ENCODE results near the gene SYNGR4. TPM values are rescaled to one million over a fixed set of nuclear protein-coding genes. Genes with fewer than 3 reads are reported as not detected.

Gene SYNGR4
- total RNA-seq, 1 experiment from 2014 or later = not detected

GRCh38 chr19:48329167-48329891, 34.8 kb upstream of the SYNGR4 start (continued):
- no peak for TF ChIP-seq ZNF281 (CRISPR knock-in tag; IDR thresholded peaks at IDR 0.05)

- Mint-ChIP-seq H3K27ac (peak overlapping the region; percentile 89), H3K36me3 (no peaks in the 10 kb centered on the region), H3K27me3 (ENCODE audit: low read depth) (peaks cover 38% of the 10 kb centered on the region), H3K4me1 (peaks cover 46% of the 10 kb centered on the region), H3K9me3 (peaks cover 7% of the 10 kb centered on the region), H3K4me3 (peak overlapping the region; percentile 90)
- ATAC-seq = peak; percentile 50
- ChIA-PET CTCF (interaction anchor here (0.6 to 2.6 kb wide), 5 partner anchors 10 to 112 kb away, joined by 3 to 13 read pairs (median 4); no protein-coding TSS in a partner anchor), POLR2A (interaction anchor here (0.5 to 1.2 kb wide), 5 partner anchors 9 to 85 kb away, joined by 3 to 4 read pairs (median 3); a partner anchor contains a TSS)
- DNase-seq (ENCODE audit: low spot score) = peak; percentile 91
- TF ChIP-seq NR3C1 (CRISPR knock-in tag; conservative IDR thresholded peaks at IDR 0.05; ENCODE audit: low read depth) (no peak), ESRRA (CRISPR knock-in tag; IDR thresholded peaks at IDR 0.05; ENCODE audit: borderline replicate concordance) (no peak), ATF1 (CRISPR knock-in tag; IDR thresholded peaks at IDR 0.05) (no peak), GRHL2 (CRISPR knock-in tag; IDR thresholded peaks at IDR 0.05; ENCODE audit: insufficient replicate concordance, severe bottlenecking) (no peak), TCF7 (CRISPR knock-in tag; IDR thresholded peaks at IDR 0.05; ENCODE audit: low read depth) (no peak), ZNF671 (CRISPR knock-in tag; IDR thresholded peaks at IDR 0.05) (no peak), CBFB (CRISPR knock-in tag; IDR thresholded peaks at IDR 0.05; ENCODE audit: low read depth) (no peak), ZNF281 (CRISPR knock-in tag; IDR thresholded peaks at IDR 0.05) (no peak), NFE2L1 (CRISPR knock-in tag; IDR thresholded peaks at IDR 0.05) (0 out of 2 replicates have a peak, but pooled peaks have one; percentile 13), USF2 (CRISPR knock-in tag; IDR thresholded peaks at IDR 0.05) (peak; percentile 44; the same call in 1 of the 2 replicates), EMX1 (CRISPR knock-in tag; IDR thresholded peaks at IDR 0.05) (no peak), CREB1 (CRISPR knock-in tag; IDR thresholded peaks at IDR 0.05) (no peak), SMAD4 (CRISPR knock-in tag; IDR thresholded peaks at IDR 0.05) (no peak), MXD4 (CRISPR knock-in tag; IDR thresholded peaks at IDR 0.05; ENCODE audit: borderline replicate concordance) (no peak), MAX (CRISPR knock-in tag; IDR thresholded peaks at IDR 0.05) (peak; percentile 47), AFF4 (CRISPR knock-in tag; IDR thresholded peaks at IDR 0.05; ENCODE audit: borderline replicate concordance) (no peak), E2F1 (CRISPR knock-in tag; IDR thresholded peaks at IDR 0.05) (no peak), ZBTB43 (CRISPR knock-in tag; IDR thresholded peaks at IDR 0.05) (no peak), SP1 (CRISPR knock-in tag; conservative IDR thresholded peaks at IDR 0.05) (peak; percentile 54)
These were observed 34.0 kb upstream of the SYNGR4 start for GRCh38 chr19:48330012-48330681.

Data from WTC11 (cell line).